Jurkat, Clone E6-1 (cell line): ENCODE results near the gene PHF14.

ENCODE experiments used
- DNase-seq: peaks from one replicate; pipeline ENCODE4 v3.0.0-alpha.2; 2011; ENCODE audit warnings: low read depth, low spot score
- H3K4me3 ChIP-seq: 2 replicates; pipeline ENCODE4 v1.5.1; 2011; ENCODE audit warnings: mild to moderate bottlenecking, low read length, control low read depth, moderate library complexity

The PHF14 gene

GRCh38 chr7:11078247-11078834 is 104.7 kb downstream of the PHF14 start:
- H3K4me3 ChIP-seq: no peak overlapping the region
- DNase-seq: no peak

- no peak overlapping the region for H3K4me3 ChIP-seq
- no peak for DNase-seq
Observed at GRCh38 chr7:11079907-11080306, 106.2 kb downstream of the PHF14 start.

GRCh38 chr7:11082121-11082520 is 108.4 kb downstream of the PHF14 start:
- no peak overlapping the region for H3K4me3 ChIP-seq
- DNase-seq: no peak

- H3K4me3 ChIP-seq: no peak overlapping the region
- no peak for DNase-seq
Observed at GRCh38 chr7:11082552-11083213, 109.0 kb downstream of the PHF14 start.

- no peak for DNase-seq
- no peak overlapping the region for H3K4me3 ChIP-seq
Observed at GRCh38 chr7:11083214-11083568, 109.5 kb downstream of the PHF14 start.

GRCh38 chr7:11104578-11104977 is 130.9 kb downstream of the PHF14 start:
- no peak overlapping the region for H3K4me3 ChIP-seq
- DNase-seq: no peak

- H3K4me3 ChIP-seq: no peak overlapping the region
- DNase-seq: no peak
Observed at GRCh38 chr7:11109659-11110058, 136.0 kb downstream of the PHF14 start.

- H3K4me3 ChIP-seq: no peak overlapping the region
- DNase-seq: no peak
Observed at GRCh38 chr7:11120068-11120664, 146.5 kb downstream of the PHF14 start.

- no peak for DNase-seq
- no peak overlapping the region for H3K4me3 ChIP-seq
Observed at GRCh38 chr7:11120675-11121220, 147.1 kb downstream of the PHF14 start.

- H3K4me3 ChIP-seq: no peak overlapping the region
- DNase-seq: no peak
Observed at GRCh38 chr7:11124856-11125559, 151.3 kb downstream of the PHF14 start.

GRCh38 chr7:11127114-11127785 is 153.6 kb downstream of the PHF14 start:
- no peak overlapping the region for H3K4me3 ChIP-seq
- DNase-seq: no peak

GRCh38 chr7:11127988-11128387 is 154.3 kb downstream of the PHF14 start:
- H3K4me3 ChIP-seq: no peak overlapping the region
- no peak for DNase-seq

GRCh38 chr7:11128498-11128897 is 154.8 kb downstream of the PHF14 start:
- no peak overlapping the region for H3K4me3 ChIP-seq
- DNase-seq: no peak

- H3K4me3 ChIP-seq: no peak overlapping the region
- DNase-seq: no peak
Observed at GRCh38 chr7:11130012-11130411, 156.3 kb downstream of the PHF14 start.

GRCh38 chr7:11130601-11131000 is 156.9 kb downstream of the PHF14 start:
- DNase-seq: no peak
- H3K4me3 ChIP-seq: no peak overlapping the region

GRCh38 chr7:11133436-11133959 is 159.8 kb downstream of the PHF14 start:
- no peak for DNase-seq
- no peak overlapping the region for H3K4me3 ChIP-seq

GRCh38 chr7:11135573-11135972 is 161.9 kb downstream of the PHF14 start:
- no peak for DNase-seq
- no peak overlapping the region for H3K4me3 ChIP-seq

GRCh38 chr7:11141541-11141940 is 167.9 kb downstream of the PHF14 start:
- H3K4me3 ChIP-seq: no peak overlapping the region
- DNase-seq: no peak

- DNase-seq: no peak
- H3K4me3 ChIP-seq: no peak overlapping the region
Observed at GRCh38 chr7:11153694-11154093, 180.0 kb downstream of the PHF14 start.
